PC-3 (cell line): ENCODE measurements around the gene KCNK3. TPM values are rescaled to one million over a fixed set of nuclear protein-coding genes. Genes with fewer than 3 reads are reported as not detected.

Source experiments
- ATAC-seq: fragments of 200-7000 bp; cut with Tn5 transposase; 2 replicates; pipeline ENCODE4 v1.9.1; 2020; ENCODE audit warnings: mild to moderate bottlenecking, moderate library complexity
- BruUV-seq: library from RNA; stranded (reverse); fragments of 400-500 nt; replicated peaks from 2 replicates; lab custom pipeline; 2021; lab: Mats Ljungman, UMichigan
- CTCF ChIA-PET: fragments of 300-600 bp; sonication (Branson Sonifier 250); formaldehyde crosslinking; loops from one replicate; lab custom pipeline; 2022; ENCODE audit warnings: antibody characterized with exemption; lab: Charles Lee
- POLR2A ChIA-PET: fragments of 300-600 bp; sonication (Branson Sonifier 250); formaldehyde crosslinking; loops from one replicate; lab custom pipeline; 2022; ENCODE audit warnings: antibody characterized with exemption; ENCODE audit not compliant: unreplicated experiment; lab: Charles Lee
- DNase-seq: peaks from one replicate; pipeline ENCODE4 v3.0.0-alpha.2; 2015
- H2AFZ ChIP-seq: fragments of 300-600 bp; sonication (generic); 2 replicates; pipeline ENCODE4 v1.6.0; 2016; ENCODE audit warnings: antibody characterized with exemption, low read length
- H3F3A ChIP-seq: fragments of 300-600 bp; sonication (generic); one replicate; pipeline ENCODE4 v1.6.0; 2017; ENCODE audit warnings: antibody characterized with exemption, low read length, control low read depth, mild to moderate bottlenecking; ENCODE audit not compliant: unreplicated experiment
- H3K27ac ChIP-seq: fragments of 300-600 bp; sonication (generic); 2 replicates; pipeline ENCODE4 v1.5.1; 2016; ENCODE audit warnings: mild to moderate bottlenecking, low read length
- H3K27me3 ChIP-seq: fragments of 300-600 bp; sonication (generic); 2 replicates; pipeline ENCODE4 v1.6.1; 2016; ENCODE audit warnings: low read length, mixed read lengths
- H3K36me3 ChIP-seq: fragments of 300-600 bp; sonication (generic); 2 replicates; pipeline ENCODE4 v1.6.1; 2016; ENCODE audit warnings: low read depth, mixed run types, low read length, mixed read lengths
- H3K4me1 ChIP-seq: fragments of 300-600 bp; sonication (generic); 2 replicates; pipeline ENCODE4 v1.5.1; 2016; ENCODE audit warnings: low read length; ENCODE audit not compliant: insufficient read depth
- H3K4me2 ChIP-seq: fragments of 300-600 bp; sonication (generic); 2 replicates; pipeline ENCODE4 v1.6.0; 2016; ENCODE audit warnings: low read length
- H3K4me3 ChIP-seq: fragments of 300-600 bp; sonication (generic); 2 replicates; pipeline ENCODE4 v1.5.1; 2016; ENCODE audit warnings: mild to moderate bottlenecking, low read length, mixed read lengths
- H3K79me2 ChIP-seq: fragments of 300-600 bp; sonication (generic); 2 replicates; pipeline ENCODE4 v1.6.1; 2017; ENCODE audit warnings: low read length, mixed read lengths
- H3K9ac ChIP-seq: fragments of 300-600 bp; sonication (generic); 2 replicates; pipeline ENCODE4 v1.6.0; 2016; ENCODE audit warnings: mild to moderate bottlenecking, low read length
- H3K9me2 ChIP-seq: fragments of 300-600 bp; sonication (generic); replicated peaks from 2 replicates; pipeline ENCODE4 v1.6.1; 2016; ENCODE audit warnings: mixed run types, low read length, mixed read lengths
- H3K9me3 ChIP-seq: fragments of 300-600 bp; sonication (generic); 2 replicates; pipeline ENCODE4 v1.6.1; 2016; ENCODE audit warnings: low read length, mixed read lengths
- H4K20me1 ChIP-seq: fragments of 300-600 bp; sonication (generic); 2 replicates; pipeline ENCODE4 v1.6.1; 2016; ENCODE audit warnings: low read length, mixed read lengths
- CTCF ChIP-seq: fragments of 300-600 bp; sonication (generic); conservative IDR thresholded peaks from 2 replicates; pipeline ENCODE4 v1.5.1; 2017; ENCODE audit warnings: antibody characterized with exemption, low read depth, mild to moderate bottlenecking, low read length
- EZH2 ChIP-seq: fragments of 300-600 bp; sonication (generic); IDR thresholded peaks from one replicate; pipeline ENCODE4 v1.6.1; 2017; ENCODE audit warnings: antibody characterized with exemption, mild to moderate bottlenecking, low read length; ENCODE audit not compliant: unreplicated experiment
- EZH2phosphoT487 ChIP-seq: fragments of 300-600 bp; sonication (generic); IDR thresholded peaks from 2 replicates; pipeline ENCODE4 v1.6.1; 2018; ENCODE audit warnings: mild to moderate bottlenecking, antibody characterized with exemption, low read length, borderline replicate concordance
- intact Hi-C: fragments of 100-400 bp; cut with micrococcal nuclease; formaldehyde crosslinking; loops from 2 replicates; pipeline ENCODE4 v1.9.0; 2023
- total RNA-seq: library from RNA; depleted of rRNA; stranded (reverse); fragments of >200 nt; gene quantifications from 2 replicates; pipeline ENCODE4 v1.2.3, GENCODE V29; 2014

Gene KCNK3
- total RNA-seq, 1 experiment from 2014 or later = 0.04 TPM

DNA sequence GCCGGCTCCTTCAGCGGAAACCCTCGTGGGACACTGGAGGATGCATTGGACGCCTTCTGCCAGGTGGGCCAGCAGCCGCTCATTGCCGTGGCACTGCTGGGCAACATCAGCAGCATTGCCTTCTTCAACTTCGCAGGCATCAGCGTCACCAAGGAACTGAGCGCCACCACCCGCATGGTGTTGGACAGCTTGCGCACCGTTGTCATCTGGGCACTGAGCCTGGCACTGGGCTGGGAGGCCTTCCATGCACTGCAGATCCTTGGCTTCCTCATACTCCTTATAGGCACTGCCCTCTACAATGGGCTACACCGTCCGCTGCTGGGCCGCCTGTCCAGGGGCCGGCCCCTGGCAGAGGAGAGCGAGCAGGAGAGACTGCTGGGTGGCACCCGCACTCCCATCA, 85.6 kb downstream of the KCNK3 start:
- TF ChIP-seq EZH2phosphoT487 = no peak
- TF ChIP-seq EZH2 = no peak
- no peak for TF ChIP-seq CTCF
- no peak overlapping the region for H3K27ac ChIP-seq
- BruUV-seq = no TSS peak
- H2AFZ ChIP-seq = no peak overlapping the region
- ATAC-seq (no peak), DNase-seq (no peak)
- no peaks in the 10 kb centered on the region for H3F3A ChIP-seq
- H3K4me3 ChIP-seq = no peak overlapping the region
- POLR2A ChIA-PET = no interaction called here
- H3K9me3 ChIP-seq = no peaks in the 10 kb centered on the region
- no peak overlapping the region for H3K9ac ChIP-seq
- H3K9me2 ChIP-seq = no peaks in the 10 kb centered on the region
- H3K79me2 ChIP-seq = no peaks in the 10 kb centered on the region
- H3K36me3 ChIP-seq = peaks cover 2% of the 10 kb centered on the region; the same call in 1 of the 2 replicates
- CTCF ChIA-PET = no interaction called here
- H3K27me3 ChIP-seq = no peaks in the 10 kb centered on the region
- H3K4me2 ChIP-seq = no peak overlapping the region
- no peaks in the 10 kb centered on the region for H4K20me1 ChIP-seq
- intact Hi-C loops = no loop called here
- H3K4me1 ChIP-seq = no peaks in the 10 kb centered on the region

GRCh38 chr2:26778507-26778906, 86.0 kb downstream of the KCNK3 start:
- BruUV-seq = no TSS peak
- Histone ChIP-seq H4K20me1 (no peaks in the 10 kb centered on the region), H3K4me3 (no peak overlapping the region), H2AFZ (no peak overlapping the region), H3K9me2 (no peaks in the 10 kb centered on the region), H3K9ac (no peak overlapping the region), H3K79me2 (no peaks in the 10 kb centered on the region), H3K36me3 (peaks cover 2% of the 10 kb centered on the region; the same call in 1 of the 2 replicates), H3K4me2 (no peak overlapping the region), H3K27ac (no peak overlapping the region), H3F3A (no peaks in the 10 kb centered on the region), H3K4me1 (no peaks in the 10 kb centered on the region), H3K27me3 (no peaks in the 10 kb centered on the region), H3K9me3 (no peaks in the 10 kb centered on the region)
- DNase-seq (no peak), ATAC-seq (no peak)
- intact Hi-C loops = no loop called here
- ChIA-PET POLR2A (no interaction called here), CTCF (no interaction called here)
- TF ChIP-seq EZH2phosphoT487 = no peak
- no peak for TF ChIP-seq EZH2
- TF ChIP-seq CTCF = no peak

GRCh38 chr2:26780203-26780760, 87.8 kb downstream of the KCNK3 start:
- H3F3A ChIP-seq = no peaks in the 10 kb centered on the region
- H2AFZ ChIP-seq = no peak overlapping the region
- no peak for TF ChIP-seq CTCF
- TF ChIP-seq EZH2 = no peak
- TF ChIP-seq EZH2phosphoT487 = no peak
- POLR2A ChIA-PET = no interaction called here
- TSS peak; percentile 13 for BruUV-seq
- DNase-seq = no peak
- H3K4me3 ChIP-seq = no peak overlapping the region
- peaks cover 2% of the 10 kb centered on the region; the same call in 1 of the 2 replicates for H3K36me3 ChIP-seq
- no peaks in the 10 kb centered on the region for H3K9me2 ChIP-seq
- no peak for ATAC-seq
- H3K27me3 ChIP-seq = no peaks in the 10 kb centered on the region
- H3K9ac ChIP-seq = no peak overlapping the region
- peaks cover 1% of the 10 kb centered on the region for H3K4me1 ChIP-seq
- H4K20me1 ChIP-seq = no peaks in the 10 kb centered on the region
- CTCF ChIA-PET = no interaction called here
- H3K79me2 ChIP-seq = no peaks in the 10 kb centered on the region
- H3K4me2 ChIP-seq = no peak overlapping the region
- intact Hi-C loops = no loop called here
- H3K9me3 ChIP-seq = no peaks in the 10 kb centered on the region
- H3K27ac ChIP-seq = no peak overlapping the region
